HPDE6-E6E7 (cell line): ENCODE results near the gene IL2RG.

Experiments
- DNase-seq: peaks from one replicate; pipeline ENCODE4 v3.0.0; 2011; ENCODE audit warnings: missing footprints; ENCODE audit errors: extremely low spot score

The IL2RG gene

DNA sequence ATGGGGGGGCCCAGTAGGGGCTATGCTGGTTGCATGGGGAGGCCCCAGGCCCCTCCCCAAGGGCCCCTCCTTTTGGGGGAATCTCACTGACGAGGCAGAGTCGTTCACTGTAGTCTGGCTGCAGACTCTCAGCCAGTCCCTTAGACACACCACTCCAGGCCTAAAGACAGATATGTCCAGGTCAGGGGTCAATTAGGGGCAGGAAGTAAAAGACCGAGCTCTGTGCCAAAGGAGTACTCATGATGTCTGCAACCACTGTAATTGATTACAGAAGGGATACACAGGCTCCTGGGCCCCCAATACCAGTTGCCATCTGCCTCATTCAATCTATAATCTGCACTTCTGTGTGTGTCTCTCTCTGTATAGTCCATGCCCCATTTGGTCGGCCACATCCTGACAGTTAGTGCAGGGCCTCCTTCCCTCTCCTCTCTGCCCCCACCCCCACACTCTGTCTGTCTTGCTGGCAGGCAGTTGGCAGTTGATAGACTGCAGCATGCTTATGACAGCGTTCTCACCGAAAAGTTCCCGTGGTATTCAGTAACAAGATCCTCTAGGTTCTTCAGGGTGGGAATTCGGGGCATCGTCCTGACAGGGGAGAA, 3.5 kb downstream of the IL2RG start:
- DNase-seq, result no peak

DNA sequence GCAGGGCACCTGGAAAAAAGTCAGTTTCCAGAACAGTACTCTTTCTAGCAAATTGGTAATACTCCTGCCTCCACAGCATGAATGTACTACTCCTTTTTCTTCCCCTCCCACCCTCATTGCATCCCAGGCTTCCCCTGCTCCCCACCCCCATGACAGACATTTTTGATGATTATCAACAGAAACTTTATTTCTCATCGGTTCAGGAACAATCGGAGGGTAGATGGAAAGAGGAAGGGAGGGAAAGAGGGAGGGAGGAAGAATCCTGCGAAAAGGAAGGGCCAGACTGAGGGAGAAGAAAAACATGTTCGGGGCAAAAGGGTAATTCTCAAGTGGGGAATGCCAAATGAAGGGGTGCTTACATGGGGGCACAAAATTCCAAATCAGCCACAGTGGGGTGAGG, 4.1 kb downstream of the IL2RG start:
- DNase-seq, result no peak

DNA sequence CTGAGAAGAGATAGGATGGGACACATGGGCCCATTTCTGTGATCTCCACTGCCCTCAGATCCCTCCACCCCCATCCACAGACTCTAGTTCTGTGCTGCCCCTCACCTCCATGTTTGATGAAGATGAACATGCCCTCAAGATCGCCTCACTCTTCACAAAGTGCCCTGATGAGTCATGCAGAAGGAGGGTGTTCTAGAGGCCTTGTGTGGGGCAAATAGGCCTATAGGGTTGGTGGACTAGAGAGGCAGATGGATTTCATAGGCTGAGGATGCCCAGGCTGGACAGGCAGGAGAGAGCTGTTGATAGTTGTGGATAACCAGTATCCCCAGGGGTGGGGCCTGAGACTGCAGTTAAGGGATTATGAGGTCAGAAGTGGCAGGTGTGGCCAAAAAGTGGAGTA, 5.0 kb downstream of the IL2RG start, which contains the start of gene CXorf65:
Gene CXorf65 (minus strand): TSS at position 314 of the 400 bp plus-strand sequence. CDS start 184 bp downstream, at position 130.
- DNase-seq, result no peak

DNA sequence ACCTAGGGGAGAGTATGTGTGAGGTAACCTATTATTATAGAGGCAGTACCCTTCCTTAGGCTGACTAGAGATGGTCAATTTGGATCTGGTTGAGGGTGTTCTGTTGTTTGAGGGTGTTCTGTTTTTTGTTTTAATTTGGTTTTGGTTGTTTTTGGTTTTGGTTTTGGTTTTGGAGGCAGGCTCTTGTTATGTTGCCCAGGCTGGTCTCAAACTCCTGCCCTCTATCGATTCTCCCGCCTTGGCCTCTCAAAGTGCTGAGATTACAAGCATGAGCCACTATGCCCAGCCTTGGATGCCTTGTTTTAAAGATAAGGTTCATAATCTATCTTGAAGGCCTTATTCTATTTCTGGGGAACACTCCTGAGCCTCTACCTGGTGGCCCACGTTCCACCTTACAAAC, 5.7 kb downstream of the IL2RG start:
- DNase-seq, result no peak

DNA sequence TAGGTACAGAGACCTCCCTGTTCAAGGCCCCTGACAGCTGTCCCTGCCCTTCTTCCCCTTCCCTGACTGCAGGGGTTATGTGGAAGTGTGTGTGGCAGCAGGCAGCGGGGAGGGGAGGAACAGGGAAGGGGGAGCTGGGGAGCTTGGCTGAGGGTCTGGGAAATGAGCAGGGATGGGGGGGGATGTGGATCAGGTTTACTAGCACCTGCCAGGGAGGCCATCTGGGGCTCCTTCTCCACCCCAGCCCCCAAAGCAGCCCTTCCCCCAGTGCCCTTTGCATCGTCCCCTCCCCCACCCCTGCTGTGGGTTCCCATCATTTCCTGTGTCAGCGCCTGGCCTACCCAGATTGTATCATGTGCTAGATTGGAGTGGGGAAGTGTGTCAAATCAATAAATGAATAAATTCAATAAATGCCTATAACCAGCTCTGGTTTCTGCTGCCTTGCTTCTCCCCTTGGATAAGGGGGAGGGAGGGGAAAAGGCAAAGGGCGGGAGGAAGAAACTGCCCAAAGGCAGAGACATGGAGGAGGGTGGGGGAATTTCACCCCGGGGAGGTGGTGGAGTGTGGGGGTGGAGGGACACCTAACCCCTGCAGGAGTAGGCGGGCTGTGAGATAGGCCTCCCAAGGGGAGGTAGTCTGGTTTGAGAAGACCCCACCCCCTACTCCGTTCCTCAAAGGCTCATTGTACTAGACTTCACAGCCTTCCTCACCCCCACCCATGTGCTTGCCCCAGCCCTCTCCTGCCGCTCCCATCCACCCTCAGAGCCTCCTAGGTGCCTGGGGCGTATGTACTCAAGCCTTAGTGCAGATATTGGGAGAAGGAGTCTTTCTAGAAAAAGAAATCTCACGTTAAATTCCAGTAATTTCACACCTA, 8.0 kb downstream of the IL2RG start:
- no peak for DNase-seq

DNA sequence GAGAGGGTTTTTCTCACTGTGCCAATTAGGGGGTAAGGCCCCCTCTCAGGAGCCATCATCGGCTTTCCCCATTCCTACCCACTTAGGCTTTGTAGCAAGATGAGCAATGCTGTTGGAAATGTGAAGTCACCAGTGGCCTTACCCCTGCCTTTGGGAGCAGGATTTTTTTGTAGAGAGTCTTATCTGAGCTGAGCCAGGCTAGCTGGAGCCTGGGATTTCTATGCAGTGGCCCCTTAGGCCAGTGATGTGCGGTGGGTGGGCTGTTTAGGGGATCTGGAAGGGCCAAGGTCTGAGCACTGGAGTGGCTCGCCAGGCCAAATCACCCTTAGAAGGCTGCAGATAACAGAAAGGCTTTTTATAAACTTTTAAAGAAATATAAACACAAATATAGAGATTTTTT, 9.1 kb downstream of the IL2RG start:
- no peak for DNase-seq

DNA sequence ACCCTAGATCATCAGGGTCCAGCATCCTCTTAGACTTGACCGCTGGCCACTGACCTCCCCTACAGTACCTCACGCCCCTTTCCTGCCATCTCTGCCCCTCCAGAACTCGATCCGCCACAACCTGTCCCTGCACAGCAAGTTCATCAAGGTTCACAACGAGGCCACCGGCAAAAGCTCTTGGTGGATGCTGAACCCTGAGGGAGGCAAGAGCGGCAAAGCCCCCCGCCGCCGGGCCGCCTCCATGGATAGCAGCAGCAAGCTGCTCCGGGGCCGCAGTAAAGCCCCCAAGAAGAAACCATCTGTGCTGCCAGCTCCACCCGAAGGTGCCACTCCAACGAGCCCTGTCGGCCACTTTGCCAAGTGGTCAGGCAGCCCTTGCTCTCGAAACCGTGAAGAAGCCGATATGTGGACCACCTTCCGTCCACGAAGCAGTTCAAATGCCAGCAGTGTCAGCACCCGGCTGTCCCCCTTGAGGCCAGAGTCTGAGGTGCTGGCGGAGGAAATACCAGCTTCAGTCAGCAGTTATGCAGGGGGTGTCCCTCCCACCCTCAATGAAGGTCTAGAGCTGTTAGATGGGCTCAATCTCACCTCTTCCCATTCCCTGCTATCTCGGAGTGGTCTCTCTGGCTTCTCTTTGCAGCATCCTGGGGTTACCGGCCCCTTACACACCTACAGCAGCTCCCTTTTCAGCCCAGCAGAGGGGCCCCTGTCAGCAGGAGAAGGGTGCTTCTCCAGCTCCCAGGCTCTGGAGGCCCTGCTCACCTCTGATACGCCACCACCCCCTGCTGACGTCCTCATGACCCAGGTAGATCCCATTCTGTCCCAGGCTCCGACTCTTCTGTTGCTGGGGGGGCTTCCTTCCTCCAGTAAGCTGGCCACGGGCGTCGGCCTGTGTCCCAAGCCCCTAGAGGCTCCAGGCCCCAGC, 10.5 kb downstream of the IL2RG start:
- no peak for DNase-seq

DNA sequence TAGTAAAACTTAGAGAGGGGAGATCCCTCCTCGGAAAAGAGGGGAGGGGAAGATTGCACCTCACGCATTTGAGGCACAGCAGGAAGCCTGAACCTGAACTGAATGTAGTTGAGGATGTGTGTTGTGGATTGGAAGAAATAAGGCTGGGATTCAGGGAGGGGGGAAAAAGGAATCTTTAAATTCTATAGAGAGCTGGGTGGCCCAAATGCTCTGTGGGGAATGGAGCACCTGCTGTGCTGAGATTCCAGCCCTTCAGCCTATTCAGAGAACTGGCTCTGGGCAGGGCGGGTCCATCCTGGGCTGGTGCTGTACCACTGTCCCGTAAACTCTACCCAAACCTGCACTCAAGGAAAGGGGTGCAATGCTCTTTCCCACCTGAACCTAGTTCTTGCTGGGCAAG, 11.6 kb downstream of the IL2RG start:
- DNase-seq, result no peak

DNA sequence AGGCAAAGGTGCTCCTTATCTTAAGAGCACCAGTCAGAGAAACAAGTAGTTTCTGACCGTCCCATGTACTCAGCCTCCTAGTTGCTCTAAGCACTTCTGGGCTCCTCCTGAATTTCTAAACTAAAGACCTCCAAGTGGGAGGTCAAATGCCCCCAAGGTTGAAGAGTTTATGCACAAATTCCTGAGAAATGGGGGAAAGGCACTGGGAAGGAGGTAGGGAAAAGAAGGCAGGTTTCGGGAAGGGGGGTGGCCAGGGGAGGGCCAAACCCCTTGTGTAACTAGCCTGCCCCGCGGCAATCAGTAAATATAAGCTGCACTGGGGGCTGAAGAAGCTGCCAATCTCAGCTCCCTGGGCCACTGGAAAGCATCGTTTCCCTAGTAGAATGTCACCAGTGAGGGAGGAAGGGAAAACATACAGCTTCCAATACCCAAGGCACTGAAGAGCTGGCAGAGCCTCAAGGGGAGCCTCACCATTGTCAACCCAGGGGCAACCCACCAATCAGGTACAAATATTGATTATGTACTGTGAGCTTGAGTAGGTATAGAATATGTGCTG, 12.3 kb downstream of the IL2RG start:
- DNase-seq, result no peak

DNA sequence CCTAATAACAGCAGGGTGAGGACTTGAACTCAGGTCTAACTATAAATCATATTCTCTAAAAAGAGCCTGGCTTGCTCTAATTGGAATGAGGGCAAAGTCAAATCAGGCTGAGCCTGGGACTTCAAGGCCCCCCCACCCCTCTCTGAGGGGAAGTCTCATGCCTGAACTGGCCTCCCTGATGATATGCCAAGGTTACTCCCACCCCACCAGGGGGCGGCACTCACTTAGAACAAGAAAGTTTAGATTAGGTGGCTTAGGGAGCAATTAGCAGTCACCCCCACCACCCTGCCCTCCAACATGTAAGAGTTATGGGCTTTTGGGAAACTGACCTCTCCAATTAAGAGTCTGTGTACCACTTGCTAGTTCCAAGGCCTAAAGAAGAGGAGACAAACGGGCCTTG, 13.1 kb downstream of the IL2RG start:
- DNase-seq, result no peak

DNA sequence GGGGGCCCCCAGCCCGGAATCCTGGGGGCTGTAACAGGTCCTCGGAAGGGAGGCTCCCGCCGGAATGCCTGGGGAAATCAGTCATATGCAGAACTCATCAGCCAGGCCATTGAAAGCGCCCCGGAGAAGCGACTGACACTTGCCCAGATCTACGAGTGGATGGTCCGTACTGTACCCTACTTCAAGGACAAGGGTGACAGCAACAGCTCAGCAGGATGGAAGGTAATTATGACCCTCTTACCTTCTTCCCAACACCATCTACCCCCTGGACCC, 14.7 kb downstream of the IL2RG start:
- DNase-seq, result no peak

DNA sequence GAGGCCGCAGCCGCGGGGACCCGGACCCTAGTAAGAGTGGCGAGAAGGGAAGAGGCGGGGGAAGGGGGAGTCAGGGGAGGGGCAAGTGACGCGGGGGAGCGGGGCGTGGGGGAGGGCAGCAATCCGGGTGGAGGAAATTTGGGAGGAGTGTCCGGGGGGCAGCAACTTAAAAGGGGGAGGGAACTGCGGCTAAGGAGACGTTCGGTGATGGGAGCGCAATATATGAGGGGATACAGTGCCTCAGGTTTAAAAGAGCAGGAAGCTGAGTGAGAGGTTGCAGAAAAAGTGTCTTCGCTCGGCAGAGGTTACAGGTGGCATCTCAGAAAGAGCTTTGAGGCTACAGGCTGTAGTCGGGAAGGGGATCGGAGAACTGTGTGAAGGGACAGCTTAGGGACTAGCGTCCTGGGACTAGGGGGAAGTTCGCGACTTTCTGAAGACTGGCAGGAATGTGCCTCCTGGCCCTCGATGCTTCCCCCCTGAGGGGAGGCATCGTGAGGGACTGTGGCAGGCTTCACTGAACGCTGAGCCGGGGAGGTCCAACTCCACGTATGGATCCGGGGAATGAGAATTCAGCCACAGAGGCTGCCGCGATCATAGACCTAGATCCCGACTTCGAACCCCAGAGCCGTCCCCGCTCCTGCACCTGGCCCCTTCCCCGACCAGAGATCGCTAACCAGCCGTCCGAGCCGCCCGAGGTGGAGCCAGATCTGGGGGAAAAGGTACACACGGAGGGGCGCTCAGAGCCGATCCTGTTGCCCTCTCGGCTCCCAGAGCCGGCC, 15.2 kb downstream of the IL2RG start:
- no peak for DNase-seq

DNA sequence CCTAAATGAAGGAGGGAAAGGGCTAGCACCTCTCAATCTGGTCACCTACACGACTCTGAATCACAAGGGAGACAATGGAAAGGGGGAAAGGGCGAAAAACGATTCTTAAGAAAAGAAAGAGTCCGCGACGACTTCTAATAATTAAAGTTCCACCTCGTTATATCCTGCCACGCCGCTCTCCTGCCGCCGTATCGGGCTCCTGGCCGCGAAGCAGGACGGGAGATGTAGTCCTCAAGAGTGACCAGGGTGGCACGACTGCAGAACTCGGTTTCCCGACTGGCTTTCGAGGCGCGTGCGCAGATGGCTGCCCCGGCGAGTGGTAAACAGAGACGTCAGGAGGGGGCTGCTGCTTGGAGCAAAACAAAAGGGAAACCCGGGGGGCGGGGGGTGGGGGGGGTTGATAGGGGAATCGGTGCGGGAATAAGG, 15.8 kb downstream of the IL2RG start, which contains the start of gene FOXO4:
Gene FOXO4 (plus strand): TSS at position 297 of the 426 bp plus-strand sequence. CDS start 678 bp downstream, outside the sequence.
- DNase-seq, result peak; percentile 83

DNA sequence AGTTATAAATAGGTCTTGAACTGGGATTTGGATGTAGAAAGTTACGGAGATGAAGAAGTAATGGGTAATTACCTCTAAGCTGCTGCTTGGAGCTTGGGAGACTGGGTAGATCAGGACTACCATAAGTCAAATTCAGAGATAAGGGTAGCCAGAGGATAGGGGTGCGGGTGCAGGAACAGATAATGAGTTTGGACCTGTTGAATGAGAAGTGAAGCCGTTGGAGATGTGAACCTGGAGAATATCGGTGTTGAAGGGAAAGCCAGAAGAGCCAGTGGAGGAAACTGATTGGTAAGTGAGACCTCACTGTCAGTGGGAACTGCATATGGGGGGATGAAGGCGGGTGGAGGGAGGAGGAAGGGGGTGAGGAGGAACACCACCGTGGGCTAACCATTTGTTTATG, 16.3 kb downstream of the IL2RG start:
- DNase-seq, result no peak

DNA sequence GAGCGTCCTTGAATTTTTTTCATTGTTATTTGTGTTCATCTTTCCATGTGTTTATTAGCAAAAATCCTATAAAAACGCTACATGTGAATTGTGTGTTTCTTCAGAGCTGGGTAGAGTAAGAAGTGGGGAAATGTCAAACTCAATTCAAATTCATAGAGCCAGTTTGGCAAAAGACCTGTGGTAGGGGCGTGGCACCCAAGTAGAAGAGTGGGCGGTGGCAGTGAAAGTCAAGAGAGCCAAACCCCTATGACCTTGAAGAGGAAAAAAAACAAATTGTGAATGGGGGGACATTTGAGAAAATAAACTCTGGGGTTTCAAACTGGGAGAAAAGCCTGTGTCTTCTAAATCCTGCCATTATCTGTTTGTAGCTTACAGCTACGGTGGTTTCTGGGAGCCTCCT, 20.1 kb downstream of the IL2RG start:
- no peak for DNase-seq

DNA sequence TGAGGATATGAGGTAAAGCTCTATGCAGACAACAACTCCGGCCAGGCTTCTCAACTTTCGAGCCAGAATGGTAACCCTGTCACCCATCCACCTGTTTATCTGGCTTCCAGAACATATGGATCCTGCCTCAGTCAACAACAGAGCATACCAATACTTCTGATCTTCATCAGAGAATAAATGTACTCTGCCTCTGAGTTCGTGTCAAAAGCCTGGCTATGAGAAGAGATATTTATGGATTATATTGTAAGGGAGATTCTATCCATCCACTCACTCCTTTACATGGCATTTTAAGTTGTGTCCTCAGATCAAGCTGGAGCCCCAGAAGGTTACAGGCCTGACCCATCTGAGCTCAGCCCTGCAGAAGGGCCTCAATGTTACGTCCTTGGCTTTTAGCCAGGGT, 25.5 kb downstream of the IL2RG start:
- DNase-seq, result no peak

DNA sequence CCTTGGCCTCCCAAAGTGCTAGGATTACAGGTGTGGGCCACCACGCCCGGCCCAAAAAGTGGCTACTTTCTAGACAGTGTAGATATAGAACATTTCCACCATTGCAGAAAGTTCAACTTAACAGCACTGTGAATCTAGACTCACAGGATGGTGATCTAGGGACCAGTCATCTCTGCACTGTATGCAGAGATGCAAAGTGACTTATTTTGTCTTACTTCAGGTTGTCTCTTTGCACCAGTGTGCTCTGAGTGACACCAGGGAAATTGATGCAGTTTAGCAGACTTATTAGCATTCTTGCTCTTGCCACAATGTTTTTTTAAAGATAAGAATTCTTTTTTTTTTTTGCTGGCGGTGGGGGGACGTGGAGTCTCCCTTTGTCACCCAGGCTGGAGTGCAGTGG, 28.6 kb downstream of the IL2RG start:
- DNase-seq, result no peak

DNA sequence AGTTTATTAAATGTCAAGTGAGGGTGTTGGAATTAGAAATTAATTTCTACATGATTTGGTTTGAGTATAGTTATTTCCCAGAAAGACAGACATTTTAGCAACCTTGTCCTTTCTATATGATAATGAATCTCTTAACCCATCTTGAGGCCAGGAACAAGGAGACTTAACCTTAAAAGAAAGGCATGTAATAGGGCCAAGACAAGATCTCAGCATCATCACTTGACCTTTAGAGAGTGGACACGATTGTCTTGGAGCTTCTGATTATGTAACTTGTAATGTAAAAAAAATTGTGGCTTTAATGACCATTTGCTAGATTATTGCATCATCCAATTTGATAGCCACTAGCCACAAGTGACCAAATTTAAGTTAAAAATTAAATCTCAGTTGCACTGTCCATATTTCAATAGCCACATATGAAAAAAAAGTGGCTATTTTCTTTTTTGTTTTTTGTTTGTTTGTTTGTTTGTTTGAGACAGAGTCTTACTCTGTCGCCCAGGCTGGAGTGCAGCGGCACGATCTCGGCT, 29.2 kb downstream of the IL2RG start:
- no peak for DNase-seq

DNA sequence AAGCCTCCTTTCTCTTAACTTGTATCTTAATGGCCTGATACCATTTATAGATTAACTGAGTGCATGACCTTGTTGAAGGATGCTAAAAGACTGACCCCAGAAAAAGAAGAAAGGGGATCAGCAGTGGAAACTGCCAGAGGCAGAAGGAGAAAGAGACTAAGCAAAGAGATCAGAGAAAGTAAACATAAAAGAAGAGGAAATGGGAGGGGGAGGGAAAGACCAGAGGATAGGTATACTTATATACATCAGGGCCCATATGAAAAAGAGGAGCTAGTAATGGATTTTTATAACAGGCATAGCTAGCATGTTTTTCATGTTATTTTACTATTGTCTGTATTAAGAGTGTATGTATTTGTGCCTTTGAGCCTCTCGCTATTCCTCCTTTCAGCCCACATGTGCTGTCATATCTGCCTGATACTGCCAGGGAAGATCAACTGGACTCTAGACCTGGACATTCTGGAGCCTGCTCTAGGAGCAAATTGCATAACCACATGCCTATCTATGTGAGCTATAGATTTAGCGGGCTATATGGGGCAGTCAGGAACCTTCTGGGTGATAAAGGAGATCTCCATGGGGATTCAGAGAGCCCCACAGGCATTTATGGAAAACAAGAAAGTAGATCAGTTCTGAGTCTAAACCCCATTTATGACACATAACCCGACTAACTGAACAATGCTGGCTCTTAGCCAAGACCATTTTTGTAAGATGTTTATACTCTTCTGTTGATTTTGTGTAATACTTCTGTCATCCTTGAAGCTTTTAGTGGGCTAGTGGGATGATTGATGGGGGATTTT, 29.9 kb downstream of the IL2RG start:
- DNase-seq, result no peak

DNA sequence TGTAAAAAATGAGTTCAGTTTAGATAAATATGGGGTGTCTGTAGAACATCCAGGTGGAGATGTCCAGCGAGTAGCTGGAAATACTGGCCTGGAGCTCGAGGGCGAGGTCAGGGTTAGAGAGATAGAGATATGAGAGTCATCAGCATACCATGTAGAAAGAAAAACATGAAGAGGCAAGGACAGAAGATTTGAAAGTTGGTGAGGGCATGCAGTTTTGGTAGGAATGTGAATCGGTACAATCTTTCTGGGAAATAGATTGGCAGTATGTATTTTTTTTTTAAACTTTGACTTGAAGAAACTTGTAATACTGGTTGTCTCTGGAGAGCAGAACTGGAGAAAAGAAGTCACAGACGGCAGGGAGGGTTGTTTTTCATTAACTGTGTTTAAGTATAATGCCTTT, 40.8 kb downstream of the IL2RG start:
- DNase-seq, result no peak
